ENCODE data around the gene ATF5.

The ATF5 gene

GRCh38 chr19:49888510-49888824, 40.5 kb upstream of the ATF5 start:
- H2AFZ ChIP-seq (ENCODE audit: low read depth, low read length): no peak overlapping the region
- no peak overlapping the region for H4K8ac ChIP-seq (ENCODE audit: low read length)
- no peak overlapping the region for H3K4me3 ChIP-seq (ENCODE audit: insufficient read depth in 1 of 2, low read depth in 1 of 2, low read length in 2 of 2)
- H3K23ac ChIP-seq (ENCODE audit: low read length in 2 of 2): no peak overlapping the region
- peaks cover 8% of the 10 kb centered on the region for H3K79me1 ChIP-seq (replicated peaks; ENCODE audit: low read length, poor library complexity, severe bottlenecking)
- H3K18ac ChIP-seq (ENCODE audit: low read depth in 1 of 2, low read length in 2 of 2): no peak overlapping the region
- H2AK5ac ChIP-seq (ENCODE audit: low read length, severe bottlenecking): no peak overlapping the region
- H3K9me3 ChIP-seq (ENCODE audit: control insufficient read depth, low read length): no peaks in the 10 kb centered on the region
- no peak overlapping the region for H3K27ac ChIP-seq (ENCODE audit: low read length, poor library complexity, severe bottlenecking)
- H4K91ac ChIP-seq (ENCODE audit: low read length): no peak overlapping the region
- H3K36me3 ChIP-seq (ENCODE audit: control insufficient read depth in 1 of 2, insufficient read depth in 2 of 2, low read depth in 1 of 2, low read length in 2 of 2): peaks cover 33 to 56% of the 10 kb centered on the region in 2 experiments
- H3K14ac ChIP-seq (ENCODE audit: low read length in 2 of 2): no peak overlapping the region
- H3K27me3 ChIP-seq (ENCODE audit: control insufficient read depth in 1 of 2, insufficient read depth in 1 of 2, low read length in 2 of 2): peaks cover 0 to 8% of the 10 kb centered on the region in 2 experiments
- no peak overlapping the region for H2BK12ac ChIP-seq (ENCODE audit: low read length in 2 of 2)
- H2BK120ac ChIP-seq (ENCODE audit: low read depth, low read length): no peak overlapping the region
- H2BK5ac ChIP-seq (ENCODE audit: low read depth, low read length, poor library complexity, severe bottlenecking): no peak overlapping the region
- no peak overlapping the region for H3K4me2 ChIP-seq (ENCODE audit: low read length, poor library complexity, severe bottlenecking)
- H3K4ac ChIP-seq (ENCODE audit: low read depth in 1 of 2, low read length in 2 of 2): no peak overlapping the region
- DNase-seq: no peak
- H2BK15ac ChIP-seq (ENCODE audit: low read depth, poor library complexity, severe bottlenecking): no peak overlapping the region
- no peak overlapping the region for H3K9ac ChIP-seq (ENCODE audit: low read length)
- H3K4me1 ChIP-seq (ENCODE audit: control insufficient read depth, insufficient read depth, low read depth, low read length): peaks cover 17% of the 10 kb centered on the region
- whole genome bisulfite sequencing: 95% methylated on average over 18 of the region's 18 CpGs

- Histone ChIP-seq H2BK120ac (ENCODE audit: low read depth, low read length) (no peak overlapping the region), H3K79me1 (replicated peaks; ENCODE audit: low read length, poor library complexity, severe bottlenecking) (peaks cover 2% of the 10 kb centered on the region), H3K4me1 (ENCODE audit: control insufficient read depth, insufficient read depth, low read depth, low read length) (peaks cover 17% of the 10 kb centered on the region), H4K8ac (ENCODE audit: low read length) (no peak overlapping the region), H3K9ac (ENCODE audit: low read length) (no peak overlapping the region), H3K4me3 (ENCODE audit: insufficient read depth in 1 of 2, low read depth in 1 of 2, low read length in 2 of 2) (no peak overlapping the region), H3K4me2 (ENCODE audit: low read length, poor library complexity, severe bottlenecking) (no peak overlapping the region), H3K27me3 (ENCODE audit: control insufficient read depth in 1 of 2, insufficient read depth in 1 of 2, low read length in 2 of 2) (peaks cover 0 to 8% of the 10 kb centered on the region in 2 experiments), H3K27ac (ENCODE audit: low read length, poor library complexity, severe bottlenecking) (no peak overlapping the region), H2BK5ac (ENCODE audit: low read depth, low read length, poor library complexity, severe bottlenecking) (no peak overlapping the region), H3K9me3 (ENCODE audit: control insufficient read depth, low read length) (no peaks in the 10 kb centered on the region), H3K4ac (ENCODE audit: low read depth in 1 of 2, low read length in 2 of 2) (no peak overlapping the region), H3K14ac (ENCODE audit: low read length in 2 of 2) (no peak overlapping the region), H4K91ac (ENCODE audit: low read length) (no peak overlapping the region), H2AFZ (ENCODE audit: low read depth, low read length) (no peak overlapping the region), H3K23ac (ENCODE audit: low read length in 2 of 2) (no peak overlapping the region), H2BK12ac (ENCODE audit: low read length in 2 of 2) (no peak overlapping the region), H3K18ac (ENCODE audit: low read depth in 1 of 2, low read length in 2 of 2) (no peak overlapping the region), H3K36me3 (ENCODE audit: control insufficient read depth in 1 of 2, insufficient read depth in 2 of 2, low read depth in 1 of 2, low read length in 2 of 2) (peaks cover 26 to 49% of the 10 kb centered on the region in 2 experiments), H2AK5ac (ENCODE audit: low read length, severe bottlenecking) (no peak overlapping the region), H2BK15ac (ENCODE audit: low read depth, poor library complexity, severe bottlenecking) (no peak overlapping the region)
- DNase-seq: no peak
- 94% methylated on average over 19 of the region's 23 CpGs for WGBS
These were observed 39.8 kb upstream of the ATF5 start for GRCh38 chr19:49889038-49889686.

GRCh38 chr19:49889687-49890348, 39.2 kb upstream of the ATF5 start:
- Histone ChIP-seq H3K23ac (ENCODE audit: low read length in 2 of 2) (peak overlapping the region in 1 of 2 experiments; percentile 16), H3K4ac (ENCODE audit: low read depth in 1 of 2, low read length in 2 of 2) (peak overlapping the region in 1 of 2 experiments; percentile 18), H3K18ac (ENCODE audit: low read depth in 1 of 2, low read length in 2 of 2) (peak overlapping the region in 1 of 2 experiments; percentile 40), H3K9me3 (ENCODE audit: control insufficient read depth, low read length) (no peaks in the 10 kb centered on the region), H3K27ac (ENCODE audit: low read length, poor library complexity, severe bottlenecking) (no peak overlapping the region), H2BK12ac (ENCODE audit: low read length in 2 of 2) (peak overlapping the region in 1 of 2 experiments; percentile 84), H2BK120ac (ENCODE audit: low read depth, low read length) (no peak overlapping the region), H3K4me3 (ENCODE audit: insufficient read depth in 1 of 2, low read depth in 1 of 2, low read length in 2 of 2) (peak overlapping the region in 1 of 2 experiments; percentile 44), H2AK5ac (ENCODE audit: low read length, severe bottlenecking) (no peak overlapping the region), H2BK5ac (ENCODE audit: low read depth, low read length, poor library complexity, severe bottlenecking) (no peak overlapping the region), H2BK15ac (ENCODE audit: low read depth, poor library complexity, severe bottlenecking) (no peak overlapping the region), H2AFZ (ENCODE audit: low read depth, low read length) (no peak overlapping the region), H4K8ac (ENCODE audit: low read length) (peak overlapping the region; percentile 35), H3K79me1 (replicated peaks; ENCODE audit: low read length, poor library complexity, severe bottlenecking) (peaks cover 2% of the 10 kb centered on the region), H3K4me1 (ENCODE audit: control insufficient read depth, insufficient read depth, low read depth, low read length) (peaks cover 11% of the 10 kb centered on the region), H3K27me3 (ENCODE audit: control insufficient read depth in 1 of 2, insufficient read depth in 1 of 2, low read length in 2 of 2) (peaks cover 0 to 8% of the 10 kb centered on the region in 2 experiments), H3K36me3 (ENCODE audit: control insufficient read depth in 1 of 2, insufficient read depth in 2 of 2, low read depth in 1 of 2, low read length in 2 of 2) (peaks cover 20 to 42% of the 10 kb centered on the region in 2 experiments), H3K14ac (ENCODE audit: low read length in 2 of 2) (peak overlapping the region in 1 of 2 experiments; percentile 68), H3K4me2 (ENCODE audit: low read length, poor library complexity, severe bottlenecking) (peak overlapping the region; percentile 47), H3K9ac (ENCODE audit: low read length) (no peak overlapping the region), H4K91ac (ENCODE audit: low read length) (no peak overlapping the region)
- 49% methylated on average over 66 of the region's 71 CpGs for WGBS
- DNase-seq: peak; percentile 60
